Vagina (tissue), 2 donors: Measurements from ENCODE around the gene DIPK1B. TPM values are rescaled to one million over a fixed set of nuclear protein-coding genes. Genes with fewer than 3 reads are reported as not detected.

Experiments
- DNase-seq, 2 donors: peaks; one replicate each; pipeline ENCODE4 v3.0.0-alpha.2; 2017; ENCODE audit errors: extremely low spot score in 2 of 2
- H3K27ac ChIP-seq: fragments of 200-600 bp; sonication (generic); one replicate; pipeline ENCODE4 v1.5.1; 2019
- H3K27me3 ChIP-seq: fragments of 200-600 bp; sonication (generic); one replicate; pipeline ENCODE4 v1.5.1; 2019
- H3K36me3 ChIP-seq, 2 donors: fragments of 200-600 bp; sonication (generic); one replicate each; pipeline ENCODE4 v1.5.1; 2017 to 2019
- H3K4me1 ChIP-seq: fragments of 200-600 bp; sonication (generic); one replicate; pipeline ENCODE4 v1.5.1; 2019
- H3K4me3 ChIP-seq, 2 donors: fragments of 200-600 bp; sonication (generic); 1 replicate in 1 of 2; 2 replicates in 1 of 2; pipeline ENCODE4 v1.5.1; 2016 to 2019
- H3K9me3 ChIP-seq: fragments of 200-600 bp; sonication (generic); one replicate; pipeline ENCODE4 v1.5.1; 2019
- POLR2A ChIP-seq, 2 donors: fragments of 450-650 bp; IDR thresholded peaks; one replicate each; pipeline ENCODE4 v1.6.1; 2017; ENCODE audit warnings: antibody characterized with exemption in 2 of 2, mild to moderate bottlenecking in 2 of 2, moderate library complexity in 2 of 2
- POLR2AphosphoS5 ChIP-seq, 2 donors: sonication (generic); formaldehyde crosslinking; IDR thresholded peaks; one replicate each; pipeline ENCODE4 v1.9.0; 2017; ENCODE audit warnings: antibody characterized with exemption in 2 of 2, mild to moderate bottlenecking in 2 of 2, low read depth in 1 of 2; ENCODE audit not compliant: insufficient read depth in 1 of 2
- intact Hi-C: fragments of 100-400 bp; cut with DNase I; formaldehyde crosslinking; loops from one replicate; pipeline ENCODE4 v1.15.1; 2023
- total RNA-seq: library from RNA; depleted of rRNA; stranded (reverse); fragments of >200 nt; gene quantifications from one replicate; pipeline ENCODE4 v1.2.3, GENCODE V29; 2016
- TF ChIP-seq, protein P1 (sequence below), 3 experiments: fragments of 450-650 bp in 2 of 3; fragments of 200-600 bp in 1 of 3; sonication (generic) in 1 of 3; IDR thresholded peaks; one replicate each; pipeline ENCODE4 v1.5.1; 2017 to 2019; ENCODE audit warnings: antibody characterized with exemption in 3 of 3, mild to moderate bottlenecking in 2 of 3, moderate library complexity in 2 of 3

DIPK1B gene
- total RNA-seq, 1 donor from 2014 or later = 11.5 TPM

DNA sequence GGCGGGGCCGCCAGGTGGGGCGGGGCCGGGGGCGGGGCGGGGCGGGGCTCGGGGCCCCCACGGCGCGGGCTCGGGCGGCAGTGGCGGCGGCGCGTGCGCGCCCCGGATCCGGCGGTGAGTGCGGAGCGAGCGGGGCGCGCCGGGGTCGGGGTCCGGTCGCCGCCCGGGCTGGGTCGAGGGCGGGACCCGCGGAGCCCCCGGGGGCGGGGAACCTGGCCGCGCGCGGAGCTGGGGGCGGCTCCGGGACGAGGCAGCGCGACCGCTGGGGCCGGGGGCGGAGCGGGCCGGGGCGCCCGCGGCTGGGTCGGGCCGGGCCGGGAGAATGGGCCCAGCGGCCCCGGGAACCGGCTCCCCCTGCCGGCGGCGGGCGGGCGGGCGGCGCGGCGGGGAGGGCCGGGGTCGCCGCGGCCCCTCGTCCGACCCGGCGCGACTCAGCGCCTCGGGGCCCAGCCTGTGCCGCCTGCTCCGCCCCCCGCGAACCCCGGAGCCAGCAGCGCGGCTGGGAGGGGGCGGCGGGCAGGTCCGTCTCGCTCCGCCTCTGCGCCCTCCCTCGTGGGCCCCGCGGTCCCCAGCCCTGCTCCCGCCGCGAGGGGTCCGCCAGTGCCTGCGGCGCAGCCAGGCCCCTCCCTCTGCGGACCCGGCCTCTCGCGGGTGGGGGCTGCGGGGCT, 46.5 kb upstream of the DIPK1B start:
- H3K9me3 ChIP-seq = no peaks in the 10 kb centered on the region
- intact Hi-C loops = loop anchor here (5.0 kb wide), 1 partner anchor 61 kb away; no protein-coding TSS in a partner anchor
- H3K36me3 ChIP-seq = no peaks in the 10 kb centered on the region
- TF ChIP-seq, protein P1, sequence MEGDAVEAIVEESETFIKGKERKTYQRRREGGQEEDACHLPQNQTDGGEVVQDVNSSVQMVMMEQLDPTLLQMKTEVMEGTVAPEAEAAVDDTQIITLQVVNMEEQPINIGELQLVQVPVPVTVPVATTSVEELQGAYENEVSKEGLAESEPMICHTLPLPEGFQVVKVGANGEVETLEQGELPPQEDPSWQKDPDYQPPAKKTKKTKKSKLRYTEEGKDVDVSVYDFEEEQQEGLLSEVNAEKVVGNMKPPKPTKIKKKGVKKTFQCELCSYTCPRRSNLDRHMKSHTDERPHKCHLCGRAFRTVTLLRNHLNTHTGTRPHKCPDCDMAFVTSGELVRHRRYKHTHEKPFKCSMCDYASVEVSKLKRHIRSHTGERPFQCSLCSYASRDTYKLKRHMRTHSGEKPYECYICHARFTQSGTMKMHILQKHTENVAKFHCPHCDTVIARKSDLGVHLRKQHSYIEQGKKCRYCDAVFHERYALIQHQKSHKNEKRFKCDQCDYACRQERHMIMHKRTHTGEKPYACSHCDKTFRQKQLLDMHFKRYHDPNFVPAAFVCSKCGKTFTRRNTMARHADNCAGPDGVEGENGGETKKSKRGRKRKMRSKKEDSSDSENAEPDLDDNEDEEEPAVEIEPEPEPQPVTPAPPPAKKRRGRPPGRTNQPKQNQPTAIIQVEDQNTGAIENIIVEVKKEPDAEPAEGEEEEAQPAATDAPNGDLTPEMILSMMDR (IDR thresholded peaks at IDR 0.05) = no peak
- no peak for TF ChIP-seq POLR2AphosphoS5 (IDR thresholded peaks at IDR 0.05; ENCODE audit: insufficient read depth in 1 of 2, low read depth in 1 of 2)
- TF ChIP-seq POLR2A (IDR thresholded peaks at IDR 0.05) = no peak
- H3K27me3 ChIP-seq = peaks cover 4% of the 10 kb centered on the region
- H3K4me3 ChIP-seq = peak overlapping the region; percentile 43 to 52
- H3K27ac ChIP-seq = peak overlapping the region; percentile 13
- no peak for DNase-seq
- peaks cover 13% of the 10 kb centered on the region for H3K4me1 ChIP-seq

DNA sequence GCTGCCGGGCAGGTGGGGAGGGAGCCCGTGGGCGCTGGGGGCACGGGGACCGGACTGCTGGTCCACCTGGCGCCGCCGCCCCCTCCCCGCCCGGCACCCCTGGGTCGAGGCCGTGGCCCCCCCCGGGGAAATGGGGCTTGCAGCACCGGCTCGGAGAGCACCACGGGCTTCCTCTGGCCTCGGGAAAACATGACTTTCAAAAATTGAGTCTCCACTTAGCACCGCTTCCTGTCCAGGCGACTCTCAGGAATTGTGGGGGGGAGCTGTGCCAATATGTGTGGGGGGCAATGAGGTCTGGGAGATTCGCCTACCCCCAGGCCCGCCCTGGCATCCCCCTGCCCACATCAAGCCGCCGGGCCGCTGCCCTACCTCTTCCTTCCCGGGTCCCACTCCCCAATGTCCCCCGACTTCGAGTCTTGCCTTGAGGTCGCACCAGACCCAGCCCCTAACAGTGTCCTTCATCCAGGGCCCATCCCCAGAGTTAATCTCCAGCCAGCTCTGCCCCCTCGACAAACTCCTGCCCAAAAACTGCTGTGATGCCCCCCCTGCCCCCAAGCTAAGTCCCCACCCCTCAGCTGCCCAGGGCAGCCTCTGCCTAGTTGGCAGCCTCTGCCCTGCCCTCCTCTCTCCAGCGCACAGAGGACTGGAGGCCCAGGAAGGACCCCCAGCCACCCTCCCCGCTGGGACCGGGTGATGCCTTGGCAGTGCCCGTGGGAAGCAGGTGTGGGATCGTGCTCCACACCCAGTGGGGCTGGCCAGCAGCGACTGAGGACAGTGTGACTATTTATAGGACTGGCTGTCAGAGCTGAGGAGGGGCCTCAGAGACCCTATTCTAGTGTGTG, 45.8 kb upstream of the DIPK1B start:
- Histone ChIP-seq H3K9me3 (no peaks in the 10 kb centered on the region), H3K36me3 (no peaks in the 10 kb centered on the region), H3K27ac (peak overlapping the region; percentile 13), H3K4me1 (peaks cover 13% of the 10 kb centered on the region), H3K27me3 (peaks cover 4% of the 10 kb centered on the region), H3K4me3 (peak overlapping the region; percentile 39 to 52)
- DNase-seq = no peak
- intact Hi-C loops = loop anchor here (5.0 kb wide), 1 partner anchor 61 kb away; no protein-coding TSS in a partner anchor
- no peak for TF ChIP-seq POLR2AphosphoS5 (IDR thresholded peaks at IDR 0.05; ENCODE audit: insufficient read depth in 1 of 2, low read depth in 1 of 2)
- TF ChIP-seq, protein P1 (IDR thresholded peaks at IDR 0.05) = no peak
- TF ChIP-seq POLR2A (IDR thresholded peaks at IDR 0.05) = no peak

- intact Hi-C loops = loop anchor here (5.0 kb wide), 1 partner anchor 60 kb away; no protein-coding TSS in a partner anchor
- Histone ChIP-seq H3K4me3 (peak overlapping the region; percentile 39 to 52), H3K27ac (no peak overlapping the region), H3K36me3 (no peaks in the 10 kb centered on the region), H3K27me3 (peaks cover 4% of the 10 kb centered on the region), H3K9me3 (no peaks in the 10 kb centered on the region), H3K4me1 (peaks cover 13% of the 10 kb centered on the region)
- no peak for DNase-seq
- TF ChIP-seq, protein P1 (IDR thresholded peaks at IDR 0.05) = no peak
- TF ChIP-seq POLR2AphosphoS5 (IDR thresholded peaks at IDR 0.05; ENCODE audit: insufficient read depth in 1 of 2, low read depth in 1 of 2) (no peak), POLR2A (IDR thresholded peaks at IDR 0.05) (no peak)
These were observed 45.0 kb upstream of the DIPK1B start for GRCh38 chr9:136667214-136667939.

DNA sequence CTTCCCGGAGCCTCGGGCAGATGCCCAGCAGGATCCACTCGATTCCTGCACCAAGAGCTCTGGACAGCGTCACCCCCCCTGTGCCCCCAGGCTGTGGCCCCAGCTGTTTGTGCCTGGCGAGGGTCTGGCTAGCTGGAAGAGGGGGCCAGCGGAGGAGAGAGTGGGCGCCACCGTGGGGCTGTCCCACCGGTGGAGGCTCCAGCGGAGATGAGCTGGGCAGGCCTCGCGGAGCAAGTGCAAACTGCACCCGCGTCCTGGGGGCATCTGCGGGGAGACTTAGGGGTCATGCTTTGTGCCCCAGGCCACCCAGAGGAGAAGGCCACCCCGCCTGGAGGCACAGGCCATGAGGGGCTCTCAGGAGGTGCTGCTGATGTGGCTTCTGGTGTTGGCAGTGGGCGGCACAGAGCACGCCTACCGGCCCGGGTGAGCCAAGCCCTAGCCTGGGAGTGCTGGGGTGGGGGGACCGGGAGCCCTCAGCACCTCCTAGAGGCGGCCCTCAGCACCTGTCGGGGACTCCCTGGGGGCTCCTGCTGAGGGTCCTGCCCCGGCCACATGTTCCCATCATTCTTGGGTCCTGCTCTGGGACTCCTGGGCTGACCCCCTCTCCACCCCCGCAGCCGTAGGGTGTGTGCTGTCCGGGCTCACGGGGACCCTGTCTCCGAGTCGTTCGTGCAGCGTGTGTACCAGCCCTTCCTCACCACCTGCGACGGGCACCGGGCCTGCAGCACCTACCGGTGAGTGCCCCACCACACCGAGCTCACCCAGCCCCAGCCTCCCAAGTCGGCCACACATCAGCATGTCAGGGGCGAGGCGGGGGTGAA, 44.2 kb upstream of the DIPK1B start:
- intact Hi-C loops = loop anchor here (5.0 kb wide), 1 partner anchor 59 kb away; no protein-coding TSS in a partner anchor

More for the DNA sequence above, 44.2 kb upstream of the DIPK1B start:
- Histone ChIP-seq H3K27me3 (peaks cover 4% of the 10 kb centered on the region), H3K9me3 (no peaks in the 10 kb centered on the region), H3K4me3 (peak overlapping the region; percentile 19 to 39), H3K4me1 (peaks cover 16% of the 10 kb centered on the region), H3K36me3 (peaks cover 0 to 1% of the 10 kb centered on the region in 2 donors), H3K27ac (no peak overlapping the region)
- DNase-seq = no peak
- TF ChIP-seq POLR2A (IDR thresholded peaks at IDR 0.05) (no peak), POLR2AphosphoS5 (IDR thresholded peaks at IDR 0.05; ENCODE audit: insufficient read depth in 1 of 2, low read depth in 1 of 2) (no peak)
- TF ChIP-seq, protein P1 (IDR thresholded peaks at IDR 0.05) = no peak
